PC-9 (cell line): ENCODE data around the gene CIAO3.

Experiments used
- EZH2 ChIP-seq: fragments of 200-600 bp; sonication (generic); IDR thresholded peaks from 2 replicates; pipeline ENCODE4 v1.8.0; 2017; ENCODE audit warnings: antibody characterized with exemption, low read depth
- TF ChIP-seq, protein P1 (sequence below): fragments of 200-600 bp; sonication (generic); conservative IDR thresholded peaks from 2 replicates; pipeline ENCODE4 v1.6.1; 2017; ENCODE audit warnings: mixed run types, antibody characterized with exemption, mild to moderate bottlenecking, moderate library complexity

DNA sequence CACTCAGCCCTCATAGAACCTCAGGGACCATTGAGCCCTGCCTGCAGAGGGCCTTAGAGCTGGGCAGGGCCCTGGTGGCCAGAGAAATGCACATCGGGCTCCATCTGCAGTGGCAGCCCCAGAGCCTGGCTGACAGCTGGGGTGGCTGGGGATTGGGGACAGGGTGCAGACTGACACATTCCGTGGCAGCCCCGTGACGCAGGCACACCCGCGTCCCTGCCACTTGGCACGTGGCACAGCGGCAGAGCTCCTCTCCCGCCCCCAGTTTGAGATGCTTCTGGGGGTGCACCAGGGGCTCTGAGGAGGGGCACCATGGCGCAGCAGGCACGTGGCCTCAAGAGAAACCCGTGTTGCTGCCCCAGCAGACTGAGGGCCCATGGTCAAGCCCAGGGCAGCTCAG lies 37.4 kb downstream of the CIAO3 start:
- TF ChIP-seq, protein P1, sequence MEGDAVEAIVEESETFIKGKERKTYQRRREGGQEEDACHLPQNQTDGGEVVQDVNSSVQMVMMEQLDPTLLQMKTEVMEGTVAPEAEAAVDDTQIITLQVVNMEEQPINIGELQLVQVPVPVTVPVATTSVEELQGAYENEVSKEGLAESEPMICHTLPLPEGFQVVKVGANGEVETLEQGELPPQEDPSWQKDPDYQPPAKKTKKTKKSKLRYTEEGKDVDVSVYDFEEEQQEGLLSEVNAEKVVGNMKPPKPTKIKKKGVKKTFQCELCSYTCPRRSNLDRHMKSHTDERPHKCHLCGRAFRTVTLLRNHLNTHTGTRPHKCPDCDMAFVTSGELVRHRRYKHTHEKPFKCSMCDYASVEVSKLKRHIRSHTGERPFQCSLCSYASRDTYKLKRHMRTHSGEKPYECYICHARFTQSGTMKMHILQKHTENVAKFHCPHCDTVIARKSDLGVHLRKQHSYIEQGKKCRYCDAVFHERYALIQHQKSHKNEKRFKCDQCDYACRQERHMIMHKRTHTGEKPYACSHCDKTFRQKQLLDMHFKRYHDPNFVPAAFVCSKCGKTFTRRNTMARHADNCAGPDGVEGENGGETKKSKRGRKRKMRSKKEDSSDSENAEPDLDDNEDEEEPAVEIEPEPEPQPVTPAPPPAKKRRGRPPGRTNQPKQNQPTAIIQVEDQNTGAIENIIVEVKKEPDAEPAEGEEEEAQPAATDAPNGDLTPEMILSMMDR: no peak
- TF ChIP-seq EZH2: no peak
